DMS79 treated with DMSO at 0.1 percent for 48 hours (cell line): Measurements from ENCODE around the gene ZNF471.

Experiments used
- DNase-seq: peaks from one replicate; lab custom pipeline; 2025; lab: John Stamatoyannopoulos, UW

ZNF471 gene

DNA sequence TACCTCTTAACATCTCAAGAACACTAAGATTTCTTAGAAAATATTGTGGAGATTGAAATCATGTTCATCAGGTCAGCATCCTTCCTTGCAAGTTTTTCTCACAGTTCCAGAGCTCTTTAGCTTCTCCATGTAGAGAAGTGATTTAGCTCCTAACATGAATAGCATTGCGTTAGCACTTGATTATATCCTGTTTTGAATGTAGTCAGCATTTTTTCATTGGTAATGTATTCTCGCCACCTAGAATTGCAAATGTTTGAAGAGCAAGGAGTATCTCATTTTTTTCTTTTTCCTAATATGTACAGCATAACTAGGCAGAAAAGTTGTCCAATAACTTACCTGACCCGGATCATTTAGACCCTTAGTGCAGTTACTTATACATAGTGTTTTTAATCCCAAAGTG lies 66.3 kb downstream of the ZNF471 start:
- no peak for DNase-seq

- no peak for DNase-seq
Measured at GRCh38 chr19:56577719-56578602, 70.3 kb downstream of the ZNF471 start.
